ENCODE results near the gene EVI5L. TPM values are rescaled to one million over a fixed set of nuclear protein-coding genes. Genes with fewer than 3 reads are reported as not detected.

The EVI5L gene
- total and polyA plus RNA-seq, 2 of the 13 experiments (the other 11 are each of a cell fraction or from before 2014, with no cell fraction given) = 1.7 to 2.4 TPM

DNA sequence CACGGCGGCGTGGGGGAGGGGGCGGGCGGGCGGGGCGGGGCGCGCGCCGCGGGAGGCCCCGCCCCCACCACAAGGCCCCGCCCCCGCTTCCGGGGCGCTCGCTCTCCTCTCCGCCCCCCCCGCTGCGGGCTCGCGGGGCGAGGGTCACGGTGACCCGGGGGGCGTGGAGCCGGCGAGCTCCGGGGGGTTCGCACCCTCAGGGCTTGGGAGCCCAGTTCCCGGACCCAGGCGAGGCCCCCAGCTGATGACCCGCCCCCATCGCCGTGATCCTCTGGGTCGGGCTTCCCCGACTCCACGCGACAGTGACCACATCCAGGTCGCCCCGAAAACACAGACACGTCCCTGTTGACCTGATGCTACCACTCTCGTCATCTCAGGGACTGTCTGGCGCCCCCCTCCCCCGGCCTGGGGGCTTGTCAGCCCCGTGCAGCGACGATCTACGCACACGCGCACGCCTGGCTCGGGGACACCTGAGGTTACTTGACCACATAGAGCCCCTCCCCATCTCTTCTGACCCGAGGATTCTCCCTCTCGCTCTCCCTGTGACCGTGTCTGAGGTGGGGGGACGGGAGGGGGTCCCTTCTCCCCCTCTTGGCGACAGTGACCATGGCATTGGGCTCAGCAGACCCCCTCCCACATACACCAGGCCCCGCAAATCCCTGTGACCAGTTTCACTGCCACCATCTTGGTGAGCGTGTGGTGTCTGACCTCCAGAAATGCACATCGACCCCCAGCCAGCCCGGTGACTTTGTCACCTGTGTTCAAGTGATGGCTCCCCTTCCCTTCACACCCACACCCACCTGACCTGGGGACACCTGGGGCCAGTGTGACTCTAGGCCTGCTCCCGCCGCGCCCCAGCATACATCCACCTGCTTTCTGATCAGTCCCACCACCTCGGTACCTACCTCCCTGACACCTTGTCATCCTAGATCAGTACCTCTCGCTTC is 74.3 kb downstream of the EVI5L start:
- peak overlapping the region; percentile 99 for H3K4me2 ChIP-seq (ENCODE audit: low read depth, low read length)
- peak; percentile 5; the same call in 2 of the 3 replicates for ATAC-seq
- H3K36me3 ChIP-seq (replicated peaks in 1 of 2; ENCODE audit: control insufficient read depth in 1 of 2, insufficient read depth in 2 of 2, low read length in 2 of 2) = peaks cover 6 to 17% of the 10 kb centered on the region in 2 experiments; a peak in 2 of 5 replicates
- H2AFZ ChIP-seq (ENCODE audit: low read length) = no peak overlapping the region
- in situ Hi-C loops (cut with HindIII; ENCODE audit: extremely low pct_ligation_motif_present, low pct_unique_long_range_greater_than_20kb) = no loop called here
- H3K9ac ChIP-seq (ENCODE audit: insufficient read depth, low read depth, low read length) = peak overlapping the region; percentile 81
- intact Hi-C loops (cut with micrococcal nuclease; ENCODE audit: unreplicated experiment) = no loop called here
- BruUV-seq (replicated peaks) = no TSS peak
- DNase-seq (ENCODE audit: low spot score) = no peak
- ChIA-PET POLR2A (interaction anchor here (0.9 to 4.9 kb wide), 13 partner anchors 9 to 97 kb away, joined by 3 to 83 read pairs (median 5); partner anchors contain the start of genes LRRC8E, SNAPC2 and TIMM44), CTCF (ENCODE audit: low intra/inter-chr PET ratio, low total read pairs) (interaction anchor here (1.4 to 2.0 kb wide), 2 partner anchors 34 to 51 kb away, joined by 5 to 8 read pairs; no protein-coding TSS in a partner anchor)
- peaks cover 29% of the 10 kb centered on the region for H3K79me2 ChIP-seq (ENCODE audit: insufficient read depth, low read length)
- no peaks in the 10 kb centered on the region; a peak in 1 of 5 replicates for H3K27me3 ChIP-seq (ENCODE audit: control insufficient read depth in 1 of 2, insufficient read depth in 2 of 2, low read length in 2 of 2)
- H4K20me1 ChIP-seq (ENCODE audit: insufficient read depth, low read length) = peaks cover 13% of the 10 kb centered on the region; the same call in 1 of the 2 replicates
- no peak for FAIRE-seq
- H3K4me1 ChIP-seq (ENCODE audit: insufficient read depth, low read length) = peaks cover 43% of the 10 kb centered on the region
- H3K27ac ChIP-seq (ENCODE audit: extremely low read length, insufficient read depth, low read length) = peak overlapping the region; percentile 71
- 24% methylated on average over 18 of the region's 68 CpGs for WGBS (ENCODE audit: low lambda C conversion rate)
- peak overlapping the region; percentile 90 to 100 (median 95) for H3K4me3 ChIP-seq (replicated peaks in 1 of 3; ENCODE audit: insufficient read depth in 1 of 3, low read depth in 2 of 3, low read length in 3 of 3)
- no peaks in the 10 kb centered on the region for H3K9me3 ChIP-seq (ENCODE audit: low read length)
- TF ChIP-seq, protein P1, sequence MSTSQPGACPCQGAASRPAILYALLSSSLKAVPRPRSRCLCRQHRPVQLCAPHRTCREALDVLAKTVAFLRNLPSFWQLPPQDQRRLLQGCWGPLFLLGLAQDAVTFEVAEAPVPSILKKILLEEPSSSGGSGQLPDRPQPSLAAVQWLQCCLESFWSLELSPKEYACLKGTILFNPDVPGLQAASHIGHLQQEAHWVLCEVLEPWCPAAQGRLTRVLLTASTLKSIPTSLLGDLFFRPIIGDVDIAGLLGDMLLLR (CRISPR knock-in tag; IDR thresholded peaks at IDR 0.05) = 0 out of 2 replicates have a peak, but pooled peaks have one; percentile 23
- no peak for TF ChIP-seq ZNF333 (CRISPR knock-in tag; IDR thresholded peaks at IDR 0.05; ENCODE audit: borderline replicate concordance)
- peak; percentile 18 for TF ChIP-seq YY1 (IDR thresholded peaks at IDR 0.05; ENCODE audit: insufficient read depth, insufficient replicate concordance, low read depth, low read length)
- no peak for TF ChIP-seq MIER3 (CRISPR knock-in tag; IDR thresholded peaks at IDR 0.05; ENCODE audit: borderline replicate concordance)
- TF ChIP-seq ZNF253 (CRISPR knock-in tag; IDR thresholded peaks at IDR 0.05; ENCODE audit: borderline replicate concordance) = no peak
- 0 out of 2 replicates have a peak, but pooled peaks have one; percentile 22 for TF ChIP-seq ZFP36L1 (CRISPR knock-in tag; IDR thresholded peaks at IDR 0.05)
- 0 out of 2 replicates have a peak, but pooled peaks have one; percentile 32 for TF ChIP-seq ETV5 (CRISPR knock-in tag; IDR thresholded peaks at IDR 0.05; ENCODE audit: borderline replicate concordance)
- no peak for TF ChIP-seq GABPA (IDR thresholded peaks at IDR 0.05; ENCODE audit: low read depth, low read length)
- 0 out of 2 replicates have a peak, but pooled peaks have one; percentile 29 for TF ChIP-seq GABPA (CRISPR knock-in tag; IDR thresholded peaks at IDR 0.05; ENCODE audit: low read depth)
- TF ChIP-seq, protein P2, sequence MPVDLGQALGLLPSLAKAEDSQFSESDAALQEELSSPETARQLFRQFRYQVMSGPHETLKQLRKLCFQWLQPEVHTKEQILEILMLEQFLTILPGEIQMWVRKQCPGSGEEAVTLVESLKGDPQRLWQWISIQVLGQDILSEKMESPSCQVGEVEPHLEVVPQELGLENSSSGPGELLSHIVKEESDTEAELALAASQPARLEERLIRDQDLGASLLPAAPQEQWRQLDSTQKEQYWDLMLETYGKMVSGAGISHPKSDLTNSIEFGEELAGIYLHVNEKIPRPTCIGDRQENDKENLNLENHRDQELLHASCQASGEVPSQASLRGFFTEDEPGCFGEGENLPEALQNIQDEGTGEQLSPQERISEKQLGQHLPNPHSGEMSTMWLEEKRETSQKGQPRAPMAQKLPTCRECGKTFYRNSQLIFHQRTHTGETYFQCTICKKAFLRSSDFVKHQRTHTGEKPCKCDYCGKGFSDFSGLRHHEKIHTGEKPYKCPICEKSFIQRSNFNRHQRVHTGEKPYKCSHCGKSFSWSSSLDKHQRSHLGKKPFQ (CRISPR knock-in tag; IDR thresholded peaks at IDR 0.05; ENCODE audit: insufficient replicate concordance) = no peak
- TF ChIP-seq ZNF335 (CRISPR knock-in tag; IDR thresholded peaks at IDR 0.05) = no peak
- TF ChIP-seq HNRNPL (IDR thresholded peaks at IDR 0.05; ENCODE audit: low read depth, low read length) = no peak
- TF ChIP-seq, protein P3, sequence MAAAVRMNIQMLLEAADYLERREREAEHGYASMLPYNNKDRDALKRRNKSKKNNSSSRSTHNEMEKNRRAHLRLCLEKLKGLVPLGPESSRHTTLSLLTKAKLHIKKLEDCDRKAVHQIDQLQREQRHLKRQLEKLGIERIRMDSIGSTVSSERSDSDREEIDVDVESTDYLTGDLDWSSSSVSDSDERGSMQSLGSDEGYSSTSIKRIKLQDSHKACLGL (CRISPR knock-in tag; IDR thresholded peaks at IDR 0.05) = no peak
- TF ChIP-seq ZNF614 (CRISPR knock-in tag; IDR thresholded peaks at IDR 0.05; ENCODE audit: borderline replicate concordance) = no peak
- TF ChIP-seq, protein P4, sequence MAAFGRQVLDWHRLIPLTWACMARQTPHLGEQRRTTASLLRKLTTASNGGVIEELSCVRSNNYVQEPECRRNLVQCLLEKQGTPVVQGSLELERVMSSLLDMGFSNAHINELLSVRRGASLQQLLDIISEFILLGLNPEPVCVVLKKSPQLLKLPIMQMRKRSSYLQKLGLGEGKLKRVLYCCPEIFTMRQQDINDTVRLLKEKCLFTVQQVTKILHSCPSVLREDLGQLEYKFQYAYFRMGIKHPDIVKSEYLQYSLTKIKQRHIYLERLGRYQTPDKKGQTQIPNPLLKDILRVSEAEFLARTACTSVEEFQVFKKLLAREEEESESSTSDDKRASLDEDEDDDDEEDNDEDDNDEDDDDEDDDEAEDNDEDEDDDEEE (CRISPR knock-in tag; IDR thresholded peaks at IDR 0.05) = no peak
- no peak for TF ChIP-seq ZNF839 (CRISPR knock-in tag; IDR thresholded peaks at IDR 0.05; ENCODE audit: borderline replicate concordance)
- TF ChIP-seq ZNF205 (CRISPR knock-in tag; IDR thresholded peaks at IDR 0.05) = no peak
- no peak for TF ChIP-seq NFKB2 (CRISPR knock-in tag; IDR thresholded peaks at IDR 0.05; ENCODE audit: borderline replicate concordance)
- no peak; the same call in 1 of the 2 replicates for TF ChIP-seq ZBTB7B (CRISPR knock-in tag; IDR thresholded peaks at IDR 0.05)
